Aorta (tissue), 5 donors: ENCODE measurements around the gene MFGE8. TPM values are rescaled to one million over a fixed set of nuclear protein-coding genes. Genes with fewer than 3 reads are reported as not detected.

Source experiments
- ATAC-seq: fragments of 200-7000 bp; cut with Tn5 transposase; one replicate; pipeline ENCODE4 v1.9.1; 2022; ENCODE audit warnings: moderate library complexity; ENCODE audit not compliant: low FRiP score
- DNase-seq, 2 donors: peaks; one replicate each; pipeline ENCODE4 v3.0.0-alpha.2; 2020
- H3K27ac ChIP-seq, 2 donors: one replicate each; pipeline ENCODE4 v1.5.1; 2013; ENCODE audit warnings: low read length in 2 of 2, mild to moderate bottlenecking in 2 of 2, moderate library complexity in 2 of 2, control low read depth in 1 of 2, inconsistent platforms in 1 of 2, low read depth in 1 of 2
- H3K27me3 ChIP-seq, 2 donors: one replicate each; pipeline ENCODE4 v1.6.1; 2013; ENCODE audit warnings: control low read depth in 1 of 2, low read length in 1 of 2, mild to moderate bottlenecking in 1 of 2, moderate library complexity in 1 of 2; ENCODE audit not compliant: insufficient read depth in 2 of 2, control insufficient read depth in 1 of 2
- H3K36me3 ChIP-seq, 2 donors: one replicate each; pipeline ENCODE4 v1.6.1; 2013; ENCODE audit warnings: control low read depth in 1 of 2, low read length in 1 of 2, mild to moderate bottlenecking in 1 of 2; ENCODE audit not compliant: insufficient read depth in 2 of 2, control insufficient read depth in 1 of 2
- H3K4me1 ChIP-seq, 2 donors: one replicate each; pipeline ENCODE4 v1.6.1; 2013; ENCODE audit warnings: low read length in 2 of 2, control low read depth in 1 of 2, mild to moderate bottlenecking in 1 of 2, moderate library complexity in 1 of 2; ENCODE audit not compliant: insufficient read depth in 2 of 2, control insufficient read depth in 1 of 2
- H3K4me3 ChIP-seq, 2 donors: one replicate each; pipeline ENCODE4 v1.5.1; 2013; ENCODE audit warnings: low read length in 2 of 2, control low read depth in 1 of 2, mild to moderate bottlenecking in 1 of 2
- H3K9me3 ChIP-seq: one replicate; pipeline ENCODE4 v1.6.1; 2013; ENCODE audit warnings: mild to moderate bottlenecking, low read length; ENCODE audit not compliant: control insufficient read depth
- WGBS, 2 donors: extraction: QIAGEN DNeasy Blood & Tissue Kit; methylation state at CpG; one replicate each; pipeline ENCODE4 v1.1.7; 2013; 5-methylcytosine and 5-hydroxymethylcytosine counted together
- intact Hi-C, 2 donors: fragments of 100-400 bp; cut with DNase I; formaldehyde crosslinking; loops; one replicate each; pipeline versions ENCODE4 v1.14.2 to v1.15.0; 2022
- polyA plus RNA-seq, 2 donors: library from polyadenylated mRNA; stranded (reverse); fragments of 200-250 nt; gene quantifications; one replicate each; pipeline ENCODE4 v1.2.3, GENCODE V29; 2013
- total RNA-seq, 2 donors: library from RNA; stranded (reverse); fragmentation: NEBNext Ultra II Directional; extraction: Animal tissue kit (Norgen Biotek cat#: 25700); gene quantifications; one replicate each; pipeline ENCODE4 v1.2.1, GENCODE V29; 2021
- donor health status: healthy with polysubstance abuse.
- donor health status: Bipolar disorder and iron deficiency.
- donor health status: DM: no; HTN: no; CAD: no.
- donor health status: DM: no; HTN: no; CAD: no.
- donor health status: DM: yes; HTN: yes; CAD: no.

Gene MFGE8
- total and polyA plus RNA-seq, 4 donors: 1,008 to 2,529 (median 1,895) TPM

- intact Hi-C loops: no loop called here
- no peak for DNase-seq
- Histone ChIP-seq H3K27me3 (no peaks in the 10 kb centered on the region), H3K4me3 (no peak overlapping the region), H3K4me1 (peaks cover 0 to 3% of the 10 kb centered on the region in 2 donors), H3K9me3 (no peaks in the 10 kb centered on the region), H3K36me3 (no peaks in the 10 kb centered on the region), H3K27ac (no peak overlapping the region)
- WGBS, 2 donors: 91 to 94% methylated on average over 14 of the region's 14 CpGs
- ATAC-seq: no peak
Observed at GRCh38 chr15:88871313-88871712, 41.9 kb downstream of the MFGE8 start.

- 96 to 97% methylated on average over 10 of the region's 10 CpGs for WGBS, 2 donors
- Histone ChIP-seq H3K4me1 (no peaks in the 10 kb centered on the region), H3K9me3 (no peaks in the 10 kb centered on the region), H3K36me3 (no peaks in the 10 kb centered on the region), H3K4me3 (no peak overlapping the region), H3K27me3 (no peaks in the 10 kb centered on the region), H3K27ac (no peak overlapping the region)
- DNase-seq (no peak), ATAC-seq (no peak)
- intact Hi-C loops: no loop called here
Observed at GRCh38 chr15:88866295-88866881, 46.8 kb downstream of the MFGE8 start.

GRCh38 chr15:88865498-88866099, 47.6 kb downstream of the MFGE8 start:
- WGBS, 2 donors: 83 to 89% methylated on average over 6 of the region's 6 CpGs
- H3K27ac ChIP-seq: no peak overlapping the region
- H3K4me3 ChIP-seq: no peak overlapping the region
- no peaks in the 10 kb centered on the region for H3K9me3 ChIP-seq
- no peaks in the 10 kb centered on the region for H3K36me3 ChIP-seq
- intact Hi-C loops: no loop called here
- no peaks in the 10 kb centered on the region for H3K27me3 ChIP-seq
- no peaks in the 10 kb centered on the region for H3K4me1 ChIP-seq
- no peak for ATAC-seq
- no peak for DNase-seq

GRCh38 chr15:88864861-88865497, 48.2 kb downstream of the MFGE8 start:
- DNase-seq: no peak
- WGBS, 2 donors: 77 to 80% methylated on average over 4 of the region's 4 CpGs
- no peaks in the 10 kb centered on the region for H3K9me3 ChIP-seq
- intact Hi-C loops: no loop called here
- ATAC-seq: no peak
- no peak overlapping the region for H3K4me3 ChIP-seq
- H3K4me1 ChIP-seq: no peaks in the 10 kb centered on the region
- H3K27ac ChIP-seq: no peak overlapping the region
- no peaks in the 10 kb centered on the region for H3K27me3 ChIP-seq
- peaks cover 0 to 2% of the 10 kb centered on the region in 2 donors for H3K36me3 ChIP-seq

GRCh38 chr15:88863412-88863811, 49.8 kb downstream of the MFGE8 start:
- Histone ChIP-seq H3K9me3 (no peaks in the 10 kb centered on the region), H3K27ac (no peak overlapping the region), H3K4me3 (no peak overlapping the region), H3K4me1 (no peaks in the 10 kb centered on the region), H3K36me3 (peaks cover 0 to 2% of the 10 kb centered on the region in 2 donors), H3K27me3 (no peaks in the 10 kb centered on the region)
- ATAC-seq: no peak
- 43 to 53% methylated on average over 1 of the region's 1 CpG for WGBS, 2 donors
- DNase-seq: no peak
- intact Hi-C loops: no loop called here

GRCh38 chr15:88860212-88860611, 53.0 kb downstream of the MFGE8 start:
- 89 to 93% methylated on average over 7 of the region's 7 CpGs for whole genome bisulfite sequencing, 2 donors
- Histone ChIP-seq H3K27me3 (no peaks in the 10 kb centered on the region), H3K4me1 (no peaks in the 10 kb centered on the region), H3K27ac (no peak overlapping the region), H3K4me3 (no peak overlapping the region), H3K9me3 (no peaks in the 10 kb centered on the region), H3K36me3 (peaks cover 0 to 2% of the 10 kb centered on the region in 2 donors)
- intact Hi-C loops: no loop called here
- no peak for DNase-seq
- ATAC-seq: no peak

- Histone ChIP-seq H3K27ac (no peak overlapping the region), H3K9me3 (no peaks in the 10 kb centered on the region), H3K36me3 (peaks cover 0 to 2% of the 10 kb centered on the region in 2 donors), H3K4me1 (no peaks in the 10 kb centered on the region), H3K27me3 (no peaks in the 10 kb centered on the region), H3K4me3 (no peak overlapping the region)
- ATAC-seq (no peak), DNase-seq (no peak)
- intact Hi-C loops: no loop called here
- 74 to 89% methylated on average over 7 of the region's 7 CpGs for WGBS, 2 donors
Observed at GRCh38 chr15:88859550-88859949, 53.6 kb downstream of the MFGE8 start.

- WGBS, 2 donors: 95% methylated on average over 11 of the region's 11 CpGs
- Histone ChIP-seq H3K4me1 (no peaks in the 10 kb centered on the region), H3K9me3 (no peaks in the 10 kb centered on the region), H3K27me3 (no peaks in the 10 kb centered on the region), H3K4me3 (no peak overlapping the region), H3K36me3 (peaks cover 0 to 2% of the 10 kb centered on the region in 2 donors), H3K27ac (no peak overlapping the region)
- DNase-seq: no peak
- ATAC-seq: no peak
- intact Hi-C loops: no loop called here
Observed at GRCh38 chr15:88858934-88859333, 54.2 kb downstream of the MFGE8 start.

GRCh38 chr15:88852476-88852875, 60.7 kb downstream of the MFGE8 start:
- Histone ChIP-seq H3K27me3 (no peaks in the 10 kb centered on the region), H3K9me3 (no peaks in the 10 kb centered on the region), H3K4me3 (no peak overlapping the region), H3K36me3 (peaks cover 0 to 2% of the 10 kb centered on the region in 2 donors), H3K27ac (no peak overlapping the region), H3K4me1 (no peaks in the 10 kb centered on the region)
- no peak for ATAC-seq
- DNase-seq: no peak
- intact Hi-C loops: no loop called here
